Measurements from ENCODE around the gene POU6F1. TPM values are rescaled to one million over a fixed set of nuclear protein-coding genes. Genes with fewer than 3 reads are reported as not detected.

POU6F1 gene
- total RNA-seq, 1 donor from 2014 or later = 10.8 TPM

DNA sequence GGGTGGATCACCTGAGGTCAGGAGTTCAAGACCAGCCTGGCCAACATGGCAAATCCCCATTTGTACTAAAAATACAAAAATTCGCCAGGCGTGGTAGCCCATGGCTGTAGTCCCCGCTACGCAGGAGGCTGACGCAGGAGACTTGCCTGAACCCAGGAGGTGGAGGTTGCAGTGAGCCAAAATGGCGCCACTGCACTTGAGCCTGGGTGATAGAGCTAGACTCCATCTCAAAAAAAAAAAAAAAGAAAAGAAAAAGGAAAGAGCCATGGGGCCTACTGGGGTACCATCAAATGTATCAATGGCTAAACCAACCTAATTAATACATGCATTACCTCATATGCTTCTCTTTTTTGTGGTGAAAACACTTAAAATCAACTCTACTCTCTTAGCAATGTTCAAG is 55.6 kb downstream of the POU6F1 start:
- no peak for DNase-seq (ENCODE audit: low spot score)
- no peak overlapping the region for H3K27ac Mint-ChIP-seq (ENCODE audit: unreplicated experiment)
- H3K4me1 Mint-ChIP-seq (ENCODE audit: unreplicated experiment) = no peaks in the 10 kb centered on the region
- TF ChIP-seq, protein P1, sequence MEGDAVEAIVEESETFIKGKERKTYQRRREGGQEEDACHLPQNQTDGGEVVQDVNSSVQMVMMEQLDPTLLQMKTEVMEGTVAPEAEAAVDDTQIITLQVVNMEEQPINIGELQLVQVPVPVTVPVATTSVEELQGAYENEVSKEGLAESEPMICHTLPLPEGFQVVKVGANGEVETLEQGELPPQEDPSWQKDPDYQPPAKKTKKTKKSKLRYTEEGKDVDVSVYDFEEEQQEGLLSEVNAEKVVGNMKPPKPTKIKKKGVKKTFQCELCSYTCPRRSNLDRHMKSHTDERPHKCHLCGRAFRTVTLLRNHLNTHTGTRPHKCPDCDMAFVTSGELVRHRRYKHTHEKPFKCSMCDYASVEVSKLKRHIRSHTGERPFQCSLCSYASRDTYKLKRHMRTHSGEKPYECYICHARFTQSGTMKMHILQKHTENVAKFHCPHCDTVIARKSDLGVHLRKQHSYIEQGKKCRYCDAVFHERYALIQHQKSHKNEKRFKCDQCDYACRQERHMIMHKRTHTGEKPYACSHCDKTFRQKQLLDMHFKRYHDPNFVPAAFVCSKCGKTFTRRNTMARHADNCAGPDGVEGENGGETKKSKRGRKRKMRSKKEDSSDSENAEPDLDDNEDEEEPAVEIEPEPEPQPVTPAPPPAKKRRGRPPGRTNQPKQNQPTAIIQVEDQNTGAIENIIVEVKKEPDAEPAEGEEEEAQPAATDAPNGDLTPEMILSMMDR (IDR thresholded peaks at IDR 0.05; ENCODE audit: unreplicated experiment) = no peak
- no peaks in the 10 kb centered on the region for H3K9me3 Mint-ChIP-seq (ENCODE audit: unreplicated experiment)
- H3K27me3 Mint-ChIP-seq (ENCODE audit: unreplicated experiment) = no peaks in the 10 kb centered on the region
- H3K36me3 Mint-ChIP-seq (ENCODE audit: low read depth, unreplicated experiment) = peaks cover 4% of the 10 kb centered on the region
- H3K4me3 Mint-ChIP-seq (ENCODE audit: unreplicated experiment) = no peak overlapping the region

DNA sequence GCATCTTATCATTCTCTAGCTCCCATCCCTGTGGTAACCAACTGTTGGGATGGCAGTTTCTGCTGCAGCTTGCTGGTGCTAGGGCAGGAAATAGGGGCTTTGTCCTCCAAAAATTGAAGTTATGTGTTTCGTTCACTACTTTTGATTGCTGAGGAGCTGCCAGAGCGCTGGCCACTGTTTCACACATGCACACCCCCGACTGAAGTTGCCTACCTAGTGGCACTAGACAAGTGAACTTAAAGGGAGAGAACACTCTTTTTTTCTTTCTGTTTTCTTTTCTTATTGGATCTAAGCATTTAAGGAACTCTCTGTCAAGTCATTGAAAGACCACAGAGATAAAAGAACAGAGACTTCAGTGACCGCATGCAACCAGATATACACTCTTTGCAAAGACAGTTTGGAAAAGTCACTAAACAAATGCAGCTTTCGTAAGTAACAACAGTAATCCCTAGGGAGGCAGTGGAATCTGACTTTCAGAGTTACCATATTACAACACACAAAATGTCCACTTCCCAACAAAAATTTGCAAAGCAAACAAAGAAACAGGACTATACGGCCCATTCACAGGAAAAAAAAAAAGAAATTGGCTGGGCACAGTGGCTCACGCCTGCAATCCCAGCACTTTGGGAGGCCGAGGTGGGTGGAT is 56.9 kb downstream of the POU6F1 start:
- Mint-ChIP-seq H3K4me1 (ENCODE audit: unreplicated experiment) (peaks cover 4% of the 10 kb centered on the region), H3K9me3 (ENCODE audit: unreplicated experiment) (no peaks in the 10 kb centered on the region), H3K4me3 (ENCODE audit: unreplicated experiment) (no peak overlapping the region), H3K36me3 (ENCODE audit: low read depth, unreplicated experiment) (peaks cover 4% of the 10 kb centered on the region), H3K27me3 (ENCODE audit: unreplicated experiment) (peaks cover 2% of the 10 kb centered on the region), H3K27ac (ENCODE audit: unreplicated experiment) (no peak overlapping the region)
- no peak for DNase-seq (ENCODE audit: low spot score)
- TF ChIP-seq, protein P1 (IDR thresholded peaks at IDR 0.05; ENCODE audit: unreplicated experiment) = no peak

DNA sequence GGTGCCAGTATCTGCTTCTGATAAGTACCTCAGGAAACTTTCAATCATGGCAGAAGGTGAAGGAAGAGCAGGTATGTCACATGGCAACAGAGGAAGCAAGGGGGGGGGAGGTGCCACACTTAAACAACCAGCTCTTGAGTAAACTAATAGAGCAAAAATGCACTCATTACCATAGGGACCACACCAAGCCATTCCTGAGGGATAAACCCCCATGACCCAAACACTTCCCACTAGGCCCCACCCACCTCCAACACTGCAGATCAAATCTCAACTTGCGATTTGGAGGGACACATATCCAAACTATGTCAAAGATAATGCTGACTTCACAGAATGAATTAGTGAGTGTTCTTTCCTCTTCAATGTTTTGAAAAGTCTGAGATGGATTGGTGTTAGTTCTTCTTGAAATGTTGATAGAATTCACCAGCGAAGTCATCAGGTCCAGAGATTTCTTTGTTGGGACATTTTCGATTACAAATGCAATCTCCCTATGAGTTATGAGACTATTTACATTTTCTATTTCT is 61.6 kb downstream of the POU6F1 start:
- Mint-ChIP-seq H3K27me3 (ENCODE audit: unreplicated experiment) (peaks cover 2% of the 10 kb centered on the region), H3K4me1 (ENCODE audit: unreplicated experiment) (peaks cover 4% of the 10 kb centered on the region), H3K36me3 (ENCODE audit: low read depth, unreplicated experiment) (no peaks in the 10 kb centered on the region), H3K4me3 (ENCODE audit: unreplicated experiment) (no peak overlapping the region), H3K27ac (ENCODE audit: unreplicated experiment) (peak overlapping the region; percentile 42), H3K9me3 (ENCODE audit: unreplicated experiment) (no peaks in the 10 kb centered on the region)
- DNase-seq (ENCODE audit: low spot score) = no peak
- TF ChIP-seq, protein P1 (IDR thresholded peaks at IDR 0.05; ENCODE audit: unreplicated experiment) = no peak

DNA sequence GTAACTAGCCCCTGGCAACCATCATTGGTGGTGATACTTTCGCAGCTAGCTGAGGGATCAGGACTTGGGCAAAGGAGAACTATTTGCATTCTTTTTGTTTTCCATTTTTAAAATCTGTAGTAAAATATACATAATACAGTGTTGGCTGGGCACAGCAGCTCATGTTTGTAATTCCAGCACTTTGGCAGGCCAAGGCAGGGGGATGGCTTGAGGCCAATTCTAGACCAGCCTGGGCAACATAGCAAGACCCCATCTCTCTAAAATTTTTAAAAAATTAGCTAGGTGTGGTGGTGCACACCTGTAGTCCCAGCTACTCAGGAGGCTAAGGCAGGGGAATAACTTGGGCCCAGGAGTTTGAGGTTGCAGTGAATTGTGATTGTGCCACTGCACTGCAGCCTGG is 64.9 kb downstream of the POU6F1 start:
- Mint-ChIP-seq H3K4me1 (ENCODE audit: unreplicated experiment) (peaks cover 4% of the 10 kb centered on the region), H3K9me3 (ENCODE audit: unreplicated experiment) (no peaks in the 10 kb centered on the region), H3K4me3 (ENCODE audit: unreplicated experiment) (no peak overlapping the region), H3K27me3 (ENCODE audit: unreplicated experiment) (peaks cover 2% of the 10 kb centered on the region), H3K36me3 (ENCODE audit: low read depth, unreplicated experiment) (no peaks in the 10 kb centered on the region), H3K27ac (ENCODE audit: unreplicated experiment) (no peak overlapping the region)
- no peak for DNase-seq (ENCODE audit: low spot score)
- TF ChIP-seq, protein P1 (IDR thresholded peaks at IDR 0.05; ENCODE audit: unreplicated experiment) = no peak

DNA sequence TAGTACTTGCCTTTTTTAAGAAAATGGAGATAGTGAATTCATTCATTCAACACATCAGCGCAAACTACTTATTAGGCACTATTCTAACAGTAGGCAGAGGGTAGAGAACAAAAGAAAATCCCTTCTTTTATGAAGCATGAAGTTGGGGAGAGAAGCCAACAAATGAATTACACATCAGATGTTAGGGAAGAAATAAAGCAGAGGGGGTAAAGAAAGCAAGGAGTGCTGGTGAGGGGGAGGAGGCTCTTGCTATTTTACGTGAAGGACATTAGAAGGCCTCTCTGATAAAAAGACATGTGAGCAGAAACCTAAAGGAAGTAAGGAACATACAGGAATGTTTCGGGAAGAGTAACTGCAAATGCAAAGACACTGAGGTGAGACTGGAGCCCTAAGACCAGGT is 67.1 kb downstream of the POU6F1 start:
- TF ChIP-seq, protein P1 (IDR thresholded peaks at IDR 0.05; ENCODE audit: unreplicated experiment) = no peak
- Mint-ChIP-seq H3K9me3 (ENCODE audit: unreplicated experiment) (no peaks in the 10 kb centered on the region), H3K27me3 (ENCODE audit: unreplicated experiment) (no peaks in the 10 kb centered on the region), H3K36me3 (ENCODE audit: low read depth, unreplicated experiment) (no peaks in the 10 kb centered on the region), H3K27ac (ENCODE audit: unreplicated experiment) (no peak overlapping the region), H3K4me1 (ENCODE audit: unreplicated experiment) (no peaks in the 10 kb centered on the region), H3K4me3 (ENCODE audit: unreplicated experiment) (no peak overlapping the region)
- no peak for DNase-seq (ENCODE audit: low spot score)

Data from endothelial cell (in vitro differentiated cells).